ENCODE results near the gene SYNJ2. TPM values are rescaled to one million over a fixed set of nuclear protein-coding genes. Genes with fewer than 3 reads are reported as not detected.

SYNJ2 gene
- total and polyA plus RNA-seq, 4 donors: 3.4 to 8.8 (median 4.8) TPM

- Histone ChIP-seq H3K9me3 (ENCODE audit: control insufficient read depth in 4 of 4, insufficient read depth in 3 of 4, low read length in 3 of 4) (no peaks in the 10 kb centered on the region), H3K36me3 (ENCODE audit: control insufficient read depth in 4 of 4, insufficient read depth in 4 of 4, low read length in 4 of 4) (no peaks in the 10 kb centered on the region), H3K4me3 (no peak overlapping the region), H3K4me1 (ENCODE audit: control insufficient read depth in 5 of 5, insufficient read depth in 5 of 5, low read length in 5 of 5) (peaks cover 0 to 16% (median 11%) of the 10 kb centered on the region in 5 donors), H3K27me3 (ENCODE audit: control insufficient read depth in 3 of 3, insufficient read depth in 3 of 3, low read length in 2 of 3) (no peaks in the 10 kb centered on the region), H3K27ac (ENCODE audit: low read depth in 1 of 2, low read length in 1 of 2) (peak overlapping the region in 1 of 2 donors; percentile 41), H3K9ac (ENCODE audit: insufficient read depth in 1 of 2, low read length in 2 of 2) (no peak overlapping the region)
- WGBS, 2 donors: 65 to 72% methylated on average over 15 of the region's 15 CpGs
- TF ChIP-seq CTCF (IDR thresholded peaks at IDR 0.05; ENCODE audit: control extremely low read depth, extremely low read depth): no peak
- no peak for ATAC-seq (ENCODE audit: insufficient read depth, low FRiP score)
- no peak for DNase-seq
Measured at GRCh38 chr6:157990321-157991066, 8.8 kb downstream of the SYNJ2 start.

- Histone ChIP-seq H3K27ac (ENCODE audit: low read depth in 1 of 2, low read length in 1 of 2) (no peak overlapping the region), H3K27me3 (ENCODE audit: control insufficient read depth in 3 of 3, insufficient read depth in 3 of 3, low read length in 2 of 3) (no peaks in the 10 kb centered on the region), H3K36me3 (ENCODE audit: control insufficient read depth in 4 of 4, insufficient read depth in 4 of 4, low read length in 4 of 4) (no peaks in the 10 kb centered on the region), H3K4me3 (no peak overlapping the region), H3K9ac (ENCODE audit: insufficient read depth in 1 of 2, low read length in 2 of 2) (no peak overlapping the region), H3K9me3 (ENCODE audit: control insufficient read depth in 4 of 4, insufficient read depth in 3 of 4, low read length in 3 of 4) (no peaks in the 10 kb centered on the region), H3K4me1 (ENCODE audit: control insufficient read depth in 5 of 5, insufficient read depth in 5 of 5, low read length in 5 of 5) (peaks cover 0 to 17% (median 10%) of the 10 kb centered on the region in 5 donors)
- 90 to 91% methylated on average over 11 of the region's 11 CpGs for WGBS, 2 donors
- ATAC-seq (ENCODE audit: insufficient read depth, low FRiP score): no peak
- no peak for DNase-seq
- TF ChIP-seq CTCF (IDR thresholded peaks at IDR 0.05; ENCODE audit: control extremely low read depth, extremely low read depth): no peak
Measured at GRCh38 chr6:157991067-157991432, 9.4 kb downstream of the SYNJ2 start.

GRCh38 chr6:157993076-157993475, 11.4 kb downstream of the SYNJ2 start:
- WGBS, 2 donors: 73 to 79% methylated on average over 3 of the region's 3 CpGs
- no peaks in the 10 kb centered on the region for H3K36me3 ChIP-seq (ENCODE audit: control insufficient read depth in 4 of 4, insufficient read depth in 4 of 4, low read length in 4 of 4)
- DNase-seq (no peak), ATAC-seq (ENCODE audit: insufficient read depth, low FRiP score) (no peak)
- no peak overlapping the region for H3K27ac ChIP-seq (ENCODE audit: low read depth in 1 of 2, low read length in 1 of 2)
- H3K27me3 ChIP-seq (ENCODE audit: control insufficient read depth in 3 of 3, insufficient read depth in 3 of 3, low read length in 2 of 3): no peaks in the 10 kb centered on the region
- no peak overlapping the region for H3K4me3 ChIP-seq
- TF ChIP-seq CTCF (IDR thresholded peaks at IDR 0.05; ENCODE audit: control extremely low read depth, extremely low read depth): no peak
- H3K4me1 ChIP-seq (ENCODE audit: control insufficient read depth in 5 of 5, insufficient read depth in 5 of 5, low read length in 5 of 5): peaks cover 0 to 19% (median 9%) of the 10 kb centered on the region in 5 donors
- H3K9me3 ChIP-seq (ENCODE audit: control insufficient read depth in 4 of 4, insufficient read depth in 3 of 4, low read length in 3 of 4): no peaks in the 10 kb centered on the region
- H3K9ac ChIP-seq (ENCODE audit: insufficient read depth in 1 of 2, low read length in 2 of 2): no peak overlapping the region

Measured in lung (tissue), 12 donors.